NCI-H748 treated with DMSO at 0.1 percent for 48 hours (cell line): ENCODE results near the gene ZNF521.
"Not testable (repeated sequence)": the region's sequence is repeated elsewhere in the genome, so short reads cannot be mapped to it uniquely, and the experiment has no call there.

Experiments used
- DNase-seq: peaks from one replicate; lab custom pipeline; 2025; lab: John Stamatoyannopoulos, UW

The ZNF521 gene

DNA sequence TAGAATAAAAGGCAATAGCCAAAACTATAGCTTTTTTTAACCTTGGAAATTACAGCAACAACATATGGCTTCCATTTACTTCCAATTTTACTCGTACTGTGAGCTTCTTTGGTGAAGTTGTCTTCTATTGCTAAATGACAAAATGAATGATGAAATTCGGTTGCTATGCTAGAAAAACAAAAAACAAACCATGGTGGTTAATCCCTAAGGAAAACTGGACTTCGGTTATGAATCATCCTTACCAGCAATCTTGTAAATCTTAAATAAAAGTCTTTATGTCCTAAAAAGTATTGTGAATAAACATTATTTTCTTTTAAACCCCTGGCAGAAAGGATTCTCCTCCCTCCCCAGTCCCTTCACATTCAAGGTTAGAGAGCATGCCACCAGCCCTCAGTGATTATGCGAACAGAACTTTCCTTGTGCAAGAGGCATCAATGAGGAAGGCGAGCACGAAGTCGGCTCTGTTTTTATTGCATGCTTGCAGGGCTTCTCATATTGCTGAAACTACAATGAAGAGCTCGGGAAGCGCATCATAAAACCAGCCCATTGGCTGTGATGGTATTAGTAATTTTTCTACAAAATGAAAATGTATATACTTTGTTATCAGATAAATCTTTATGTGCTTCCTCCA is 62.9 kb downstream of the ZNF521 start:
- DNase-seq = no peak

DNA sequence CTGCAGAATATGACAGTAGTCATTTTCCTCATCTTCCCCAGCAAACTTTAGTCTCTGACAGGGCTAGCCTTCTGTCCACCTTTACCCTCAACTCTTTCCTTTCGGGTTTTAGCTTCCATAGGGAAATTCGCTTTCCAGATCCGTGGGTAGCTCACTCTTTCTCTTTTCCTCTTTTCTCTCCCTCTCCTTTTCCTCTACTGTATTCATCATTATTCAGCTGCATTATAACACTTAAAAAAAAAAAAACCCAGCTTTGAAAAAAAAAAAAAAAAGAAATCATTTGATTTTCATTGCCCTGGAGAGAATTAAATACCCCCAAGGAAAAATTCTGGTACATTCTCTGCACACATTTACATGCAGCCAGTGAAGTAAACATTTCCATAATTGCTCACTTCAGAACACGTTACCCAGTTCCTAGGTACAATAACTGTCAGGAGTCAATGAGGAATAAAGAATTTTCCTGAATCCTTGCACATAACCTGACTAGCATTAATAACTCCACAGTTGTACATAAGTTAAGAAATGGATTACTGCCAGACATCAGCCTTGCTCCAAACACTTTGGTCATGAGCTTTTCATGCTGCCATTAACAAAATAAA is 63.5 kb downstream of the ZNF521 start:
- DNase-seq = no peak

DNA sequence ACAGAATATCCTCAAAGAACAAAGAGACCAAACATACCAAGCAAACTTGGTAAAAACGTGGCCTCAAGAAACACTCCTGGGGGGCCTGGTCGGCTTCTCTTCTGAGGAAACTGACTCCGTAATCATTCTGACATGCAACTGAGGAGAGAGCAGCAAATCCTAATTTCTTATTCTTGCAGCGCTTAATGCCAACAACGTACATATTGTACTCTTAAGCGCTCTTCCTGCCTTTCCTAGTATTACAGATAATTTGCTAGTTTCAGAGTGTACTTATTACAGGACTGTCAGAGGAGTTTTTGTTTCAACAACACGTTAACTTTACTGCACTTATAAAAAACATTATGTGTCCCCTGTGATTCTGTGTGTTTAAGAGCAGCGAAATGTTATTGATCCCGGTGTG is 64.9 kb downstream of the ZNF521 start:
- no peak for DNase-seq

- DNase-seq = no peak
Observed at GRCh38 chr18:25284861-25285550, 67.0 kb downstream of the ZNF521 start.

GRCh38 chr18:25284281-25284680 is 67.7 kb downstream of the ZNF521 start:
- no peak for DNase-seq

DNA sequence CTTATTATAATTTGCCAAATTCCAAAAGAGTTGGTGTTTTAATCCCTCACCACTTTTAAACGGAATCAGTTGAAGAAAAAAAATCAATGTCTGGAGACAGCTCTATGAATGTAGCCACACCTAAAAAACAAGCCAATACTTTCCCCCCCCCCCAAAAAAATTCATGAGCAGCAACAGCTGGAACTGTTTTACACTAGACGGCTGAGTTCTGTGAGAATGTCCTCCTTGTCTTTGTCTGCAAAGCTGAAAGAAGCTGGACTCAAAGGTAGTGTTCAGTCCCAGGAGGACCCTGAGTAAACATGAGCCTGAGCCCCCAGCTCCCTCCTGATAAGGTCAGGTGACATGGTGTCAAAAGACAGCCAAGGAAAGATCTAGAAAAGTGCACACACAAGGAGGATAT is 68.2 kb downstream of the ZNF521 start:
- no peak for DNase-seq

GRCh38 chr18:25282896-25283703 is 68.9 kb downstream of the ZNF521 start:
- no peak for DNase-seq

DNA sequence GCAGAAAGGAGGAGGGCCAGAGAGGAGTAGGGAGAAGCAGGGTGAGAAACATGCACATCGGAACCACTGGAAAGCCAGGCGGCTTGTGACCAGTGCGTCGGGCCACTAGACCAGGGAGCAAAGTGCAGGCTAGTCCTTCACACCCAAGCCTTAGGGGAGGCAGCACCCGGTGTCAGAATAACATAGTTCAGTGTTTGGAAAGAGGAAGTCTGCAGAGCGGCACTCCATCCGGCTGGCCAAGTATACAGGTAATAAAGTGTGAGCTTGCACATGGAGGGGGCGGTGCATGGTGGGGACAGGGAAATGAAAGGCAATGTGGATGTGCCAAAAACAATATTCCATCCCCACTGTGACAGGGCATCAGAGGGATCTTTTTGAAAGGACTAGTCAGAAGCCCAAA is 69.7 kb downstream of the ZNF521 start:
- DNase-seq = no peak

- no peak for DNase-seq
Observed at GRCh38 chr18:25281556-25281955, 70.4 kb downstream of the ZNF521 start.

- DNase-seq = no peak
Observed at GRCh38 chr18:25279961-25280360, 72.0 kb downstream of the ZNF521 start.

DNA sequence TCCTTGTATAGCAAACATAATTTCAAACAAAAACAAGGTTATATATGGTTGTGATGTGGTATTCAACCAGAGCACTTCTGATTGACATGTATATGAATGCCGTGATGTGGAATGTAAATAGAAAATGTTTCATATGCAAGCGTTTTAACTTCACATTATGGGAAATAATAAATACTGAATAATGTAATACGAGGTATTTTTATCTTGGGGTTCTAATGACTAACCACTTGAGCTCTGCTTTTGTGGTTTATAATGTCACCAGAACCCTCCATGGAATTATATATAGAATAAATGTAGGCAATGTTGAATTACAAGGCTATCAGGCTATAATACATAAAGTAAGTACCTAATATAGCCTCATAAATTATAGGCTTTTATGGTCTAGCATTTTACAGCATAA is 72.4 kb downstream of the ZNF521 start:
- no peak for DNase-seq

- no peak for DNase-seq
Observed at GRCh38 chr18:25279133-25279532, 72.8 kb downstream of the ZNF521 start.

DNA sequence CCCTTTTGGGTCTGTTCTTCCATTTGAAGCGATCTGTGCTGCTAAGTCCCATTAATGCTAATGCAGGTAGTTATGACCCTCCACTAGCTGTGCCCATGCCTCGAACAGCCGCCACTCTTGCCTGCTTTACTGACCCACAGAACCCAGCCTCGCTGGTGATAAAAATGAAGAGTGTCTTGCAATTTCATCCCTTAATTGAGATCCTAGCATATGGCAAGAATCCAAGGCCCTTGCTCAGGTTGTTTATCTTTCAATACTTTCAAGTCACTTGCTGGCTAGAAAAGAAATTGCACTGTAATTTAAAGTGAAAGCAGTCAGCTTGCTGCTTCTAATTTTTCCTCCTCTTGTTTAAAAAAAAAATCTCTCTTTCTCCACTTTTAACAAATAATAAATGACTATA is 73.6 kb downstream of the ZNF521 start:
- no peak for DNase-seq

GRCh38 chr18:25275412-25276001 is 76.5 kb downstream of the ZNF521 start:
- no peak for DNase-seq

GRCh38 chr18:25274926-25275325 is 77.0 kb downstream of the ZNF521 start:
- no peak for DNase-seq

- DNase-seq = not testable (repeated sequence)
Observed at GRCh38 chr18:25266931-25267527, 84.9 kb downstream of the ZNF521 start.

DNA sequence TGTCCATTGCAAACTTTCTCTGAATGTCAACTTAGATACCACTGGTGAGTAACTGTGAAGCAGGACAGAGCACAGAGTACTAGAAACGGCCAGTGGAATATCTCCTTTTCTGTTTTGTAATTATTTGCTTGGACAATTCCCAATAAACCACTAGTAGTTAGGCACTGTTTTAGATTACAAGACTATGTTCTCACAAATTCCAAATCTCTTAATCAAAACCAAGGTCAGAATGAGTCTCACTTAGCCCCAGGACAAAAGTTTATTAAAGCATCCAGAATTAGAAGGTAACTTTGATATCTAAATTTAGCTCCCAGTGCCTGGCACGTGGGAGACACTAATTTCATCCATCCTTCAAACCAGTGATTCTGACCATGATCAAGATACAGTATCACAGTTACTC is 89.0 kb downstream of the ZNF521 start:
- no peak for DNase-seq

DNA sequence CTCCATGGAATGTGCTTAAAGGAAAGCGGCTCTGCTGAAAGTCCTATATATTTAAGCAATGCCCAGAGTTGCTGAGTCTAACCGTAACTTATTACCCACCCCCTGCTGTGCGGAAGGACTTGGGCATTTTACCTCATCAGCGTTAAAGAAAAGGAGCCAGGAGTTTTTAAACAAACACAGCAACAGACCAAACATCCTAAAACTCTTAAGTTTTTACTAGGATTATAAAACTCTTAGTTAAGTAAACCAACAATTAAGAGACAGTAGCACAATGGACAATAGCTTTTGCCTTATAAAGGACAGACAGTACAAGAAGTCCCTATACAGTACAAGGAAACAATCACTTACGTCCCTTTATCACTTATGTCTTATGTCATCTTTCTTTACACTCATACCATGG is 90.2 kb downstream of the ZNF521 start:
- no peak for DNase-seq

DNA sequence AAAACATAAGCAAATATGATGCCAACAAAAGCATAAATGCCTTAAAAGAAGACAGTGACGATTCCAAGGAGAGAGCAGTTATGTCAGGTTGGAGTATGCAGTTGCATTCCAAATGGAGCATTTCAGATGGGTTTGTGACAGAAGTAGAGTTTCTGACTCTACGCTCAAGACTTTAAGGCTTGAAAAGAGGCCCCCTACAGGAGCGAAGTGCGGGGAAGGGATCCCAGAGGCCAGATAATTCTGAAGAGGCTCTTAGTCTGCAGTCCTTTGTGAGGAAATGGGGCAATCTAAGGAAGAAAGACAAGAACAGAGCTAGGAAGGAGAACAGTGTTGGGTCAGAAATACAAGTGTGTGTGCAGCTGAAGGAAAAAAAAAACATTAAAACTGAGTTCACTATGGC is 95.5 kb downstream of the ZNF521 start:
- DNase-seq = no peak

GRCh38 chr18:25253779-25254178 is 98.2 kb downstream of the ZNF521 start:
- DNase-seq = no peak

GRCh38 chr18:25253136-25253535 is 98.8 kb downstream of the ZNF521 start:
- no peak for DNase-seq

DNA sequence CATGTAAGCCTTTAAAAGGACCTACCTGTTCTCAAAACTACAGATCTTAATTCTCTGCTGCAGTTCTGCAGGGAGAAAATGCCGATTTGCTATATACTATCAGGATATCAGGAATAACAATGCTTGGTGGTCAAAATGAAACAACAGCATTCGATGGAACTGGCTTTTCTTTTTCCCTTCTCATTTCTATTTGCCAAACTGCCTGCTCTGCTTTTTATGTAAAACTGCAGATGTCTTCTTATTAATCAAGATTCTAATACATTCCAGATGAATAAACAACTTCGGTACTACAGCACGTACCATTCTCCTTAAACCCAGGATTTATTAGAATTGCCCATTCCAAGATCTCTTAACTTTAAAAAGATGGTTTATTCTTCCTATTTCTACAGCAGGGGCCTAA is 100.9 kb downstream of the ZNF521 start:
- DNase-seq = no peak
